ENCODE data around the gene MED16. TPM values are rescaled to one million over a fixed set of nuclear protein-coding genes. Genes with fewer than 3 reads are reported as not detected.

MED16 gene
- polyA plus RNA-seq, 1 experiment: 22.7 TPM

DNA sequence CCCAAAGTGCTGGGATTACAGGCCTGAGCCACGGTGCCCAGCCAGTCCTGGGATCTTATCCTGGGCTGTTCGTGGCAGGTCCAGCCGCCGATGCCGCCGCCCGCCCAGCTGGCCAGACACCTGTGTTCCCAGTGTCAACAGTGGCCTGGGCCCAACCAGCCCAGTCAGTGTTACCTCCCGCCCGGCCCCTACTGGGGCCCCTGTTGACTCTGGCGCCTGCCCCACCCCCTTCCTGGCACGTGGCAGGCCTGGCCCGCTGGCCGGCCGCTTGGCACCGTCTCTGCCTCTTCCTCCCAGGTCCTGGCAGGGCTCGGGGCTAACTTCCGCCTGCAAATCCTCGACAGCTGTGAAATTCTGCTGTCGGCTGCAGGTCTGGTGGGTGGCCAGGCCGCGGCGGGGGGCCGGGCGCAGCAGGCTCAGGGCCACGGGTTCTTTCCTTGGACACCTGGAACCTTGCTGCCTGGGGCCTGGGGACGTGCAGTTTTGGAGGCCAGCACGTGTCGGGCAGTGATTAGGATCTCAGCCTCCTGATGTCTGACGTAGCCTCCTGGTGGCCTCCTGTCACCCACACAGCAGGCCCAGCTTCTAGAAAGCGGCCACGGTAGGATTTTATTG lies 42.0 kb upstream of the MED16 start:
- Histone ChIP-seq H3K4me3 (ENCODE audit: low read depth, low read length) (no peak overlapping the region), H3K27me3 (ENCODE audit: control insufficient read depth, insufficient read depth, low read length) (no peaks in the 10 kb centered on the region), H3K27ac (ENCODE audit: low read depth, low read length) (peak overlapping the region; percentile 52), H3K9me3 (ENCODE audit: control insufficient read depth, insufficient read depth, low read length) (peaks cover 7% of the 10 kb centered on the region; the same call in 1 of the 2 replicates)
- CTCF ChIA-PET: interaction anchor here (0.6 kb wide), 1 partner anchor 49 kb away, joined by 3 read pairs; no protein-coding TSS in a partner anchor
- TF ChIP-seq, protein P1, sequence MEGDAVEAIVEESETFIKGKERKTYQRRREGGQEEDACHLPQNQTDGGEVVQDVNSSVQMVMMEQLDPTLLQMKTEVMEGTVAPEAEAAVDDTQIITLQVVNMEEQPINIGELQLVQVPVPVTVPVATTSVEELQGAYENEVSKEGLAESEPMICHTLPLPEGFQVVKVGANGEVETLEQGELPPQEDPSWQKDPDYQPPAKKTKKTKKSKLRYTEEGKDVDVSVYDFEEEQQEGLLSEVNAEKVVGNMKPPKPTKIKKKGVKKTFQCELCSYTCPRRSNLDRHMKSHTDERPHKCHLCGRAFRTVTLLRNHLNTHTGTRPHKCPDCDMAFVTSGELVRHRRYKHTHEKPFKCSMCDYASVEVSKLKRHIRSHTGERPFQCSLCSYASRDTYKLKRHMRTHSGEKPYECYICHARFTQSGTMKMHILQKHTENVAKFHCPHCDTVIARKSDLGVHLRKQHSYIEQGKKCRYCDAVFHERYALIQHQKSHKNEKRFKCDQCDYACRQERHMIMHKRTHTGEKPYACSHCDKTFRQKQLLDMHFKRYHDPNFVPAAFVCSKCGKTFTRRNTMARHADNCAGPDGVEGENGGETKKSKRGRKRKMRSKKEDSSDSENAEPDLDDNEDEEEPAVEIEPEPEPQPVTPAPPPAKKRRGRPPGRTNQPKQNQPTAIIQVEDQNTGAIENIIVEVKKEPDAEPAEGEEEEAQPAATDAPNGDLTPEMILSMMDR (IDR thresholded peaks at IDR 0.05; ENCODE audit: low read depth, low read length): no peak
- no peak for DNase-seq (ENCODE audit: low read depth, low spot score)
- POLR2A ChIA-PET: no interaction called here

DNA sequence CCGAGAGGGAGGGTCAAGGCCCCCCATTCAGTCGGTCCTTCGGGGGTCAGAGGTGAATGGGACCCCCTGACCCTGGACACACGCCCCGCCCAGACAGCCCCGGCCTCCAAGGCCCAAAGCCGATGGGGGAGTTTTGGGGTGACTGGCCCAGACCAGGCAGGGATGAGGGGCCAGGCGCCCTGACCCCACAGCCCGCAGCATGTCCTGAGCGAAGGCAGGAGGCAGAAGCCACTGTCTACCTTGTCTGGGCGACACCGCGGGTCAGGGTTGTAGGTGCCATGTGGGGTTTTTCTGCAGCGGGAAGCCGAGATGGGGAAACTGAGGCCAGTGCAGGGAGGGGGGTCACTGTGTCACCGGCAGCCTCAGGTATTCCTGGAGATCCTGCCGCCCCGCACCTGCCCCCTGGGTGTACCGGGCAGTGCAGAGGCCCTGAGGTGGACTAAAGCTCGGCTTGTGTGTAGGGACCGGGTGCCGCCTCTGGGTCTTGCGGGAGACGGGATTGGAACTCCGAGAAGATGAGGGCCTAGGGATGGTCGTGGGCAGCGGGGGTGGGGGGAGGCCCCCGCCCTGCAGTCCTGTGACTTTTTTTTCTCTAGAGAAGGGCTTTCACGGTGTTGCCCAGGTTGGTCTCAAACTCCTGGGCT lies 41.3 kb upstream of the MED16 start:
- H3K4me3 ChIP-seq (ENCODE audit: low read depth, low read length): no peak overlapping the region
- CTCF ChIA-PET: interaction anchor here (0.5 kb wide), 1 partner anchor 164 kb away, joined by 4 read pairs; no protein-coding TSS in a partner anchor

DNA sequence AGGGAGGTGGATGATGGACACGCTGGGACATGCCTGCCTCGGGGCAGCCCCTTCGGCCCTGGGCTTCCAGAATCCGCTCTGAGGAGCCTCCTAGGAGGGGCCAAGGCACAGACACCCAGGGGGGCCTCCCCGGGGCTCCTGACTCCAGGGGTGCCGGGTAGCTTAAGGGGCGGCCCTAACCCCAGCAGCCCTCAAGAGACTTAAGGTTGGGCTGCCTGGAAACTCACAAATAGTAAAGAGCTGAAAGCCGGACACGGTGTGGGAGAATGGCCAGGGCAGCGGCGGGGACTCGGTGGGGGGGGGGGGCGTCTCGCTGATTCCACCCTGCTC lies 40.5 kb upstream of the MED16 start:
- H3K27me3 ChIP-seq (ENCODE audit: control insufficient read depth, insufficient read depth, low read length): no peaks in the 10 kb centered on the region
- ChIA-PET CTCF (interaction anchor here (0.5 kb wide), 1 partner anchor 163 kb away, joined by 4 read pairs; no protein-coding TSS in a partner anchor), POLR2A (interaction anchor here (0.8 to 2.3 kb wide), 5 partner anchors 28 to 336 kb away, joined by 3 to 11 read pairs (median 4); partner anchors contain the start of genes CIRBP and WDR18)
- H3K4me3 ChIP-seq (ENCODE audit: low read depth, low read length): no peak overlapping the region
- TF ChIP-seq, protein P1 (IDR thresholded peaks at IDR 0.05; ENCODE audit: low read depth, low read length): no peak
- H3K27ac ChIP-seq (ENCODE audit: low read depth, low read length): peak overlapping the region; percentile 91
- peaks cover 7% of the 10 kb centered on the region; the same call in 1 of the 2 replicates for H3K9me3 ChIP-seq (ENCODE audit: control insufficient read depth, insufficient read depth, low read length)
- no peak for DNase-seq (ENCODE audit: low read depth, low spot score)

More for the DNA sequence above, 41.3 kb upstream of the MED16 start:
- Histone ChIP-seq H3K27ac (ENCODE audit: low read depth, low read length) (peak overlapping the region; percentile 91), H3K9me3 (ENCODE audit: control insufficient read depth, insufficient read depth, low read length) (peaks cover 7% of the 10 kb centered on the region; the same call in 1 of the 2 replicates), H3K27me3 (ENCODE audit: control insufficient read depth, insufficient read depth, low read length) (no peaks in the 10 kb centered on the region)
- no peak for DNase-seq (ENCODE audit: low read depth, low spot score)
- TF ChIP-seq, protein P1 (IDR thresholded peaks at IDR 0.05; ENCODE audit: low read depth, low read length): no peak
- POLR2A ChIA-PET: interaction anchor here (1.3 to 2.3 kb wide), 2 partner anchors 27 to 50 kb away, joined by 4 to 11 read pairs; partner anchors contain the start of gene WDR18

DNA sequence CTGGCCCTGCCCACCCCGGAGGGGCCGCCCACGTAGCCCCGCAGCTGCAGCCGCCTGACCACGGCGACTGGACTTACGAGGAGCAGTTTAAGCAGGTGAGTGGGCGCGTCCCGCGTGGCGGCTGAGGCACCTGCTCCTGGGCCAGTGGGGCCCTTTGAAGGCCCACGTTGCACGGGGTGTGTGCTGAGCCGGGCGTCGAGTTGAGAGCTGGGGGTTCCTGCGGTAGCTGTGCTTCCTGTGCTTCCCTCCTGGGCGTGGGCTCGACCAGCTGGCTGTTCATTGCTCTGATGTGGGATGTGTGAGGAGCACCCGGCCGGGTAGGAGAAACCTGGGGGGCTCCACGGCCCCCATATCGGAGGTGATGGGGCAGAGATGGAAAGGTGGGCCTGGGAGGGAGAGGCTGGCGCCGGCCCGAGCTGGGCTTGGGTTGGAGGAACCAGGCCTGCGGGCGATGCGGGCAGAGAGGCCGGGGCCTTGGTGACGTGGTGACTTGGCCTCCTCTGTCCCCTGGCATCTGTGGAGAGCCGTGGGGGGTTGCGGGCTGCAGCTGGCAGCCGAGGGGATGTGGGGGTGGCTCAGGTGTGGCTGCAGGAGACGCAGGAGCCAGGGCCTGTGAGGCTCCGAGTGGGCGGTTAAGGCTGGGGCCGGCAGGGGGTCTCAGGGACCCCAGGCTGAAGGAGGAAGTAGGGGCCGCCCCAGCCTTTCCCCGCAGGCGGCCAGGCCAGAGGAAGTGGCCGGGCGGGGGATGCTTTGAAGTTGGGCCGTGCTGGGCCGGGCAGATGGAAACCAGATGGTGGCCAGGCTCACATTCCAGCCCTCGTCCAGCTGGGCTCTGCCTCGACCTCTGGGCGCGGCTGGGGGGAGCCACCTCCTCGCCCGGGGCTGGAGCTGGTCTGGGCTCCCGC lies 39.9 kb upstream of the MED16 start:
- H3K27me3 ChIP-seq (ENCODE audit: control insufficient read depth, insufficient read depth, low read length): no peaks in the 10 kb centered on the region
- peak overlapping the region; percentile 41 for H3K4me3 ChIP-seq (ENCODE audit: low read depth, low read length)
- peak; percentile 85 for DNase-seq (ENCODE audit: low read depth, low spot score)
- ChIA-PET CTCF (no interaction called here), POLR2A (interaction anchor here (0.8 to 2.3 kb wide), 5 partner anchors 29 to 336 kb away, joined by 3 to 11 read pairs (median 4); partner anchors contain the start of genes CIRBP and WDR18)
- H3K27ac ChIP-seq (ENCODE audit: low read depth, low read length): peak overlapping the region; percentile 91
- peaks cover 7% of the 10 kb centered on the region; the same call in 1 of the 2 replicates for H3K9me3 ChIP-seq (ENCODE audit: control insufficient read depth, insufficient read depth, low read length)
- TF ChIP-seq, protein P1 (IDR thresholded peaks at IDR 0.05; ENCODE audit: low read depth, low read length): no peak

Measured in AG04450 (cell line).